C4-2B (cell line): ENCODE data around the gene TRPV5.

Experiments used
- CTCF ChIP-seq: fragments of 450-650 bp; conservative IDR thresholded peaks from 2 replicates; pipeline ENCODE4 v1.5.1; 2017; ENCODE audit warnings: mild to moderate bottlenecking
- ZFX ChIP-seq: fragments of 450-650 bp; IDR thresholded peaks from 2 replicates; pipeline ENCODE4 v1.6.1; 2017

- TF ChIP-seq CTCF: peak; percentile 96
- TF ChIP-seq ZFX: no peak
Measured at GRCh38 chr7:142873281-142873784, 60.2 kb downstream of the TRPV5 start.
